ENCODE results near the gene CBARP.
"Not testable (repeated sequence)": the region's sequence is repeated elsewhere in the genome, so short reads cannot be mapped to it uniquely, and the experiment has no call there.

The CBARP gene

GRCh38 chr19:1213391-1214286 is 24.2 kb downstream of the CBARP start:
- peak; percentile 57 for DNase-seq (ENCODE audit: low spot score)

- no peak for DNase-seq (ENCODE audit: low spot score)
Observed at GRCh38 chr19:1211494-1212234, 26.1 kb downstream of the CBARP start.

GRCh38 chr19:1210227-1210538 is 27.6 kb downstream of the CBARP start:
- DNase-seq (ENCODE audit: low spot score): no peak

- not testable (repeated sequence) for DNase-seq (ENCODE audit: low spot score)
Observed at GRCh38 chr19:1208830-1209229, 29.0 kb downstream of the CBARP start.

- DNase-seq (ENCODE audit: low spot score): no peak
Observed at GRCh38 chr19:1206864-1207450, 30.8 kb downstream of the CBARP start.

- DNase-seq (ENCODE audit: low spot score): no peak
Observed at GRCh38 chr19:1206150-1206863, 31.5 kb downstream of the CBARP start.

- DNase-seq (ENCODE audit: low spot score): peak; percentile 99
Observed at GRCh38 chr19:1205114-1206099, 32.4 kb downstream of the CBARP start, which contains the start of gene STK11. STK11 (plus strand) TSS chr19:1205778; CDS start chr19:1206914, 1,136 bp downstream.

GRCh38 chr19:1200614-1201013 is 37.2 kb downstream of the CBARP start:
- DNase-seq (ENCODE audit: low spot score): not testable (repeated sequence)

GRCh38 chr19:1199531-1199930 is 38.3 kb downstream of the CBARP start:
- DNase-seq (ENCODE audit: low spot score): no peak

- no peak for DNase-seq (ENCODE audit: low spot score)
Observed at GRCh38 chr19:1189419-1189818, 48.4 kb downstream of the CBARP start.

GRCh38 chr19:1183543-1184172 is 54.1 kb downstream of the CBARP start:
- no peak for DNase-seq (ENCODE audit: low spot score)

- DNase-seq (ENCODE audit: low spot score): no peak
Observed at GRCh38 chr19:1182727-1183126, 55.1 kb downstream of the CBARP start.

GRCh38 chr19:1182068-1182467 is 55.7 kb downstream of the CBARP start:
- no peak for DNase-seq (ENCODE audit: low spot score)

- no peak for DNase-seq (ENCODE audit: low spot score)
Observed at GRCh38 chr19:1181606-1182005, 56.2 kb downstream of the CBARP start.

All from AG20443 (cell line).